GM12878 (cell line): ENCODE results near the gene TRAPPC2B. TPM values are rescaled to one million over a fixed set of nuclear protein-coding genes. Genes with fewer than 3 reads are reported as not detected.
A peak's percentile ranks its signal among the peaks of the same experiment; 100 is the strongest.

Experiments
- BRCA1 ChIP-seq: IDR thresholded peaks from 2 replicates; pipeline ENCODE4 v1.6.1; 2011; ENCODE audit warnings: low read depth, low read length, improper control_type of control experiment
- CBX3 ChIP-seq: fragments of 200-600 bp; sonication (generic); IDR thresholded peaks from 2 replicates; pipeline ENCODE4 v1.6.1; 2016; ENCODE audit warnings: low read depth, borderline replicate concordance
- CHD4 ChIP-seq: fragments of 200-600 bp; sonication (generic); IDR thresholded peaks from 2 replicates; pipeline ENCODE4 v1.6.1; 2016; ENCODE audit warnings: mild to moderate bottlenecking
- E2F4 ChIP-seq: IDR thresholded peaks from 2 replicates; pipeline ENCODE4 v1.6.1; 2012; ENCODE audit warnings: low read depth, low read length, improper control_type of control experiment
- EZH2 ChIP-seq: IDR thresholded peaks from 2 replicates; pipeline ENCODE4 v1.6.1; 2012; ENCODE audit warnings: low read depth, mild to moderate bottlenecking, control low read depth, inconsistent platforms, low read length, borderline replicate concordance; ENCODE audit not compliant: control insufficient read depth
- IKZF2 ChIP-seq, 2 experiments: fragments of 450-650 bp; IDR thresholded peaks; 2 replicates each; pipeline ENCODE4 v1.6.1; 2017; ENCODE audit warnings: mild to moderate bottlenecking in 2 of 2, moderate library complexity in 2 of 2
- KLF5 ChIP-seq: fragments of 450-650 bp; IDR thresholded peaks from 2 replicates; pipeline ENCODE4 v1.6.1; 2014; ENCODE audit warnings: mild to moderate bottlenecking; ENCODE audit not compliant: partially characterized antibody
- NFYB ChIP-seq: IDR thresholded peaks from 2 replicates; pipeline ENCODE4 v1.6.1; 2011; ENCODE audit warnings: low read depth, mild to moderate bottlenecking, low read length, improper control_type of control experiment, moderate library complexity; ENCODE audit not compliant: insufficient read depth
- NR2F1 ChIP-seq: fragments of 450-650 bp; conservative IDR thresholded peaks from 2 replicates; pipeline ENCODE4 v1.6.1; 2017; ENCODE audit warnings: mild to moderate bottlenecking
- PRDM15 ChIP-seq: fragments of 450-650 bp; formaldehyde crosslinking; IDR thresholded peaks from 2 replicates; pipeline ENCODE4 v1.4.0; 2020; ENCODE audit warnings: mild to moderate bottlenecking, moderate library complexity
- RAD21 ChIP-seq: IDR thresholded peaks from 2 replicates; pipeline ENCODE4 v1.6.1; 2011; ENCODE audit warnings: mild to moderate bottlenecking, low read depth, low read length, moderate library complexity; ENCODE audit not compliant: insufficient read depth
- SMAD1 ChIP-seq: fragments of 450-650 bp; IDR thresholded peaks from 2 replicates; pipeline ENCODE4 v1.6.1; 2018; ENCODE audit warnings: mild to moderate bottlenecking, low read depth; ENCODE audit not compliant: partially characterized antibody
- SMAD5 ChIP-seq: IDR thresholded peaks from 2 replicates; pipeline ENCODE4 v1.6.1; 2016; ENCODE audit warnings: antibody characterized with exemption, low read depth
- SMC3 ChIP-seq: IDR thresholded peaks from 2 replicates; pipeline ENCODE4 v1.6.1; 2011; ENCODE audit warnings: low read length, improper control_type of control experiment, borderline replicate concordance
- SREBF2 ChIP-seq: IDR thresholded peaks from 2 replicates; pipeline ENCODE4 v1.6.1; 2012; ENCODE audit warnings: mild to moderate bottlenecking, low read length
- STAT1 ChIP-seq: fragments of 450-650 bp; conservative IDR thresholded peaks from 2 replicates; pipeline ENCODE4 v1.6.1; 2014; ENCODE audit warnings: antibody characterized with exemption, mild to moderate bottlenecking
- ZBED1 ChIP-seq: IDR thresholded peaks from 2 replicates; pipeline ENCODE4 v1.6.1; 2016; ENCODE audit warnings: borderline replicate concordance
- ZBTB4 ChIP-seq: fragments of 450-650 bp; formaldehyde crosslinking; IDR thresholded peaks from 2 replicates; pipeline ENCODE4 v1.4.0; 2022; ENCODE audit warnings: mild to moderate bottlenecking, moderate library complexity
- ZSCAN29 ChIP-seq: fragments of 450-650 bp; IDR thresholded peaks from 2 replicates; pipeline ENCODE4 v1.6.1; 2017; ENCODE audit warnings: mild to moderate bottlenecking, moderate library complexity
- polyA plus RNA-seq, 11 experiments: library from polyadenylated mRNA; depleted of rRNA in 4 of 11; unstranded in 6 of 11; stranded (reverse) in 5 of 11; fragments of >200 nt; fragmentation: Nextera tagmentation in 4 of 11; fragmentation: Illumina TruSeq in 1 of 11; extraction: Ambion mirVana in 4 of 11; extraction: Trizol in 1 of 11; gene quantifications; 1 replicate in 1 of 11; 2 replicates in 10 of 11; pipeline versions ENCODE4 v1.2.1 to v1.2.3, GENCODE V29; 2011 to 2016; ENCODE audit warnings: inconsistent platforms in 2 of 11, missing spikeins in 2 of 11, low read depth in 1 of 11
- total RNA-seq, 4 experiments: library from RNA; depleted of rRNA in 3 of 4; stranded (reverse); fragments of >200 nt in 3 of 4; fragmentation: Illumina TruSeq in 1 of 4; extraction: Trizol in 1 of 4; gene quantifications; 2 replicates each; pipeline versions ENCODE4 v1.2.1 to v1.2.3, GENCODE V29; 2013 to 2021

The TRAPPC2B gene
- total and polyA plus RNA-seq, 10 of the 15 experiments (the other 5 are each of a cell fraction or from before 2014, with no cell fraction given): 10.6 to 86.4 (median 25.6) TPM

GRCh38 chr19:57350877-57351805 is 12.2 kb upstream of the TRAPPC2B start, which contains the start of gene ZNF304 (continued):
- TF ChIP-seq KLF5 (peak; percentile 28), ZSCAN29 (no peak), SMC3 (peak; percentile 19; the same call in 1 of the 2 replicates), EZH2 (no peak), ZBTB4 (CRISPR knock-in tag) (no peak), SMAD5 (peak; percentile 25; the same call in 1 of the 2 replicates), CHD4 (no peak), E2F4 (no peak), SREBF2 (no peak), ZBED1 (no peak), NFYB (peak; percentile 82), PRDM15 (CRISPR knock-in tag) (no peak), BRCA1 (no peak), STAT1 (no peak), RAD21 (no peak), CBX3 (no peak), NR2F1 (no peak), SMAD1 (no peak), IKZF2 (IDR thresholded peaks at IDR 0.05) (peak in 1 of 2 experiments; percentile 50; a peak in 2 of 4 replicates)
